ENCODE results near the gene STIM1. TPM values are rescaled to one million over a fixed set of nuclear protein-coding genes. Genes with fewer than 3 reads are reported as not detected.

STIM1 gene
- total RNA-seq, 1 donor from 2014 or later = 9.6 TPM

DNA sequence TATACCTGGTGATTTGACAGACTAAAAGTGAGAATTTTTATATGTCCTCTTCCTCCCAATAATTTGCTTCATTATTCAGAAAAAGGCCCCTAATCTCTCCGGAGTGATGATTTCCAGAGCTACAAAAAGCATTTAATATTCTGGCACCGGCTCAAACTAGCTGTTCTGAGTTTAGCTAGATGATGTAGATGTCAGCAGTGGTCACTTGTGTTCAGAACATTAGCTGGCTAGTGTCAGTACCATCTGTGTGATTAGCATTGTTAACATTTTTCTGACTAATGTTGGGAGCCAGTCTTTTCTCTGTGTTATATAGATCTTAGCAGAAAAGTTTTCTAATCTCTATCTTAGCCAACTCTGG is 170.5 kb downstream of the STIM1 start:
- Mint-ChIP-seq H3K4me3 (ENCODE audit: unreplicated experiment) (no peak overlapping the region), H3K4me1 (ENCODE audit: low read depth, unreplicated experiment) (no peaks in the 10 kb centered on the region), H3K27ac (ENCODE audit: unreplicated experiment) (no peak overlapping the region), H3K36me3 (ENCODE audit: unreplicated experiment) (no peaks in the 10 kb centered on the region), H3K27me3 (ENCODE audit: unreplicated experiment) (no peaks in the 10 kb centered on the region), H3K9me3 (ENCODE audit: unreplicated experiment) (peaks cover 1% of the 10 kb centered on the region)
- TF ChIP-seq, protein P1, sequence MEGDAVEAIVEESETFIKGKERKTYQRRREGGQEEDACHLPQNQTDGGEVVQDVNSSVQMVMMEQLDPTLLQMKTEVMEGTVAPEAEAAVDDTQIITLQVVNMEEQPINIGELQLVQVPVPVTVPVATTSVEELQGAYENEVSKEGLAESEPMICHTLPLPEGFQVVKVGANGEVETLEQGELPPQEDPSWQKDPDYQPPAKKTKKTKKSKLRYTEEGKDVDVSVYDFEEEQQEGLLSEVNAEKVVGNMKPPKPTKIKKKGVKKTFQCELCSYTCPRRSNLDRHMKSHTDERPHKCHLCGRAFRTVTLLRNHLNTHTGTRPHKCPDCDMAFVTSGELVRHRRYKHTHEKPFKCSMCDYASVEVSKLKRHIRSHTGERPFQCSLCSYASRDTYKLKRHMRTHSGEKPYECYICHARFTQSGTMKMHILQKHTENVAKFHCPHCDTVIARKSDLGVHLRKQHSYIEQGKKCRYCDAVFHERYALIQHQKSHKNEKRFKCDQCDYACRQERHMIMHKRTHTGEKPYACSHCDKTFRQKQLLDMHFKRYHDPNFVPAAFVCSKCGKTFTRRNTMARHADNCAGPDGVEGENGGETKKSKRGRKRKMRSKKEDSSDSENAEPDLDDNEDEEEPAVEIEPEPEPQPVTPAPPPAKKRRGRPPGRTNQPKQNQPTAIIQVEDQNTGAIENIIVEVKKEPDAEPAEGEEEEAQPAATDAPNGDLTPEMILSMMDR (IDR thresholded peaks at IDR 0.05; ENCODE audit: partially characterized antibody, unreplicated experiment) = no peak
- no peak for DNase-seq

DNA sequence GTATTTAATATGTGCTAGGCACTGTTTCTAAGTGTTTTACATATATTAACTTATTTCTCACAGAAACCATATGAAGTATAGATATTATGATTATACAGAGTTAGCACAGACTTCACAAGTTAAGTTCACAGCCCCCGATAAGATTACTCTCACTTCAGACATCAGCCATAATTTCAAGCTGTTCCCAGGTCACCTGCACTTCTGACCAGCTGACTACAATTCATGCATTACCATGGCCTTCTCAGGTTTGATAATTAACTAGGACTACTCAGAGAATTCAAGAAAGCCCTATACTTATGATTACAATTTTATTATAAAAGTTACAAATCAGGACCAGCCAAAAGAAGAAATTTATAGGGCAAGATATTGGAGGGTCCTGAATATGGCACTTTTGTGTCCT is 170.9 kb downstream of the STIM1 start:
- TF ChIP-seq, protein P1 (IDR thresholded peaks at IDR 0.05; ENCODE audit: partially characterized antibody, unreplicated experiment) = no peak
- no peaks in the 10 kb centered on the region for H3K27me3 Mint-ChIP-seq (ENCODE audit: unreplicated experiment)
- H3K4me1 Mint-ChIP-seq (ENCODE audit: low read depth, unreplicated experiment) = no peaks in the 10 kb centered on the region
- H3K4me3 Mint-ChIP-seq (ENCODE audit: unreplicated experiment) = no peak overlapping the region
- no peak overlapping the region for H3K27ac Mint-ChIP-seq (ENCODE audit: unreplicated experiment)
- H3K36me3 Mint-ChIP-seq (ENCODE audit: unreplicated experiment) = no peaks in the 10 kb centered on the region
- H3K9me3 Mint-ChIP-seq (ENCODE audit: unreplicated experiment) = peaks cover 1% of the 10 kb centered on the region
- no peak for DNase-seq

DNA sequence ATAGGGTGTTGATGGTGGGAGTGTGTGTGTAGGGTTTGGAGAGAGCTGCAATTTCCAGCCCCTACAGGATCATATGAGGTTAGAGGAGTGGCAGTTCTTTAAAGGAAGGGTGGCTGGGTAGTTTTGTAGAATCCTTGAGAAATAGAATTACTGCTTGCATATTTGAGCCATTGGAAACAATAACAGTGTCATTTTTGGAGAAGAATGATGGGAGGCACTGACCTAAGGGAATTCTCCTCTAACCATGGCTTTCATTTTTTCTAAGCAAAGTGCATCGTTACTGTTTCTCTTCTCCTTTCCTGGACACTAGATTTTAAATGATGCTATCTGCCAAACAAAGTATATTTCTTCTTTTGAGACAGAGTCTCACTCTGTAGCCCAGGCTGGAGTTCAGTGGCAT is 172.3 kb downstream of the STIM1 start:
- no peaks in the 10 kb centered on the region for H3K36me3 Mint-ChIP-seq (ENCODE audit: unreplicated experiment)
- H3K4me3 Mint-ChIP-seq (ENCODE audit: unreplicated experiment) = no peak overlapping the region
- H3K4me1 Mint-ChIP-seq (ENCODE audit: low read depth, unreplicated experiment) = no peaks in the 10 kb centered on the region
- no peak overlapping the region for H3K27ac Mint-ChIP-seq (ENCODE audit: unreplicated experiment)
- peaks cover 1% of the 10 kb centered on the region for H3K9me3 Mint-ChIP-seq (ENCODE audit: unreplicated experiment)
- TF ChIP-seq, protein P1 (IDR thresholded peaks at IDR 0.05; ENCODE audit: partially characterized antibody, unreplicated experiment) = no peak
- H3K27me3 Mint-ChIP-seq (ENCODE audit: unreplicated experiment) = no peaks in the 10 kb centered on the region
- no peak for DNase-seq

DNA sequence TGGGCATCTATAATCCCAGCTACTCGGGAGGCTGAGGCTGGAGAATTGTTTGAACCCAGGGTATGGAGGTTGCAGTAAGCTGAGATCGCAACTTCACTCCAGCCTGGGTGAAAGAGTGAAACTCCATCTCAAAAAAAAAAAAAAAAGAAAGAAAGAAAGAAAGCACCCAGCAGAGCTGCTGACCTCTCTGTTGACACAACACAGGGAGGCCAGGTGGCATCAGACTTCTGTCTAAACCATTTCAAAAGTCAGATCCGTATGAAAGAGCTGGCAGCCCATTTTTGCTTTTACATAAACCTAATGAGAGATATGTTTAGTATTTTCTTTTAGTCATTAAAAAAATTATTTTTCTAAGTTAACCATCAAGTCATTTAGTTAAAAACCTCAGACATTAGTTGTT is 174.7 kb downstream of the STIM1 start:
- Mint-ChIP-seq H3K27me3 (ENCODE audit: unreplicated experiment) (peaks cover 2% of the 10 kb centered on the region), H3K4me3 (ENCODE audit: unreplicated experiment) (no peak overlapping the region), H3K9me3 (ENCODE audit: unreplicated experiment) (peaks cover 1% of the 10 kb centered on the region), H3K4me1 (ENCODE audit: low read depth, unreplicated experiment) (no peaks in the 10 kb centered on the region), H3K27ac (ENCODE audit: unreplicated experiment) (no peak overlapping the region), H3K36me3 (ENCODE audit: unreplicated experiment) (no peaks in the 10 kb centered on the region)
- TF ChIP-seq, protein P1 (IDR thresholded peaks at IDR 0.05; ENCODE audit: partially characterized antibody, unreplicated experiment) = no peak
- no peak for DNase-seq

DNA sequence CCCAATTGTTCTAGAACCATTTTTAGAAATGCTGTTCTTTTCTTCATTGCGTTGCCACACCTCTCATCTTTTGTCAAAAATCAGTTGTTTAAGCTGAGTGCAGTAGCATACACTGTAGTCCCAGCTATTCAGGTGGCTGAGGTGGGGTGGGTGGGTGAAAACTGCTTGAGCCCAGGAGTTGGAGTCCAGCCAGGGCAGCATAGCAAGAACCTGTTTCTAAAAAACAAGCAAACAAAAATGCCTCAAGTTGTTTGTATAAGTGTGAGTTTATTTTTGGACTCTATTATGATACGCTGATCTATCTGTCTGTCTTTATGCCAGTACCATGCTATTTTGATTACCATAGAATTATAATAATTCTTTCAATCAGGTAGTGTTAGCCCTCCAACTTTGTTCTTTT is 176.6 kb downstream of the STIM1 start:
- Mint-ChIP-seq H3K9me3 (ENCODE audit: unreplicated experiment) (no peaks in the 10 kb centered on the region), H3K4me3 (ENCODE audit: unreplicated experiment) (no peak overlapping the region), H3K27me3 (ENCODE audit: unreplicated experiment) (peaks cover 2% of the 10 kb centered on the region), H3K27ac (ENCODE audit: unreplicated experiment) (no peak overlapping the region), H3K4me1 (ENCODE audit: low read depth, unreplicated experiment) (no peaks in the 10 kb centered on the region), H3K36me3 (ENCODE audit: unreplicated experiment) (no peaks in the 10 kb centered on the region)
- no peak for DNase-seq
- TF ChIP-seq, protein P1 (IDR thresholded peaks at IDR 0.05; ENCODE audit: partially characterized antibody, unreplicated experiment) = no peak
